HG03175 (cell line): ENCODE data around the gene CCDC89.
"Not testable (repeated sequence)": the region's sequence is repeated elsewhere in the genome, so short reads cannot be mapped to it uniquely, and the experiment has no call there.

ENCODE experiments used
- ATAC-seq: cut with Tn5 transposase; IDR thresholded peaks from one replicate; pipeline ENCODE4 v1.9.1; 2021; ENCODE audit warnings: mild to moderate bottlenecking, moderate library complexity; ENCODE audit not compliant: unreplicated experiment

CCDC89 gene

GRCh38 chr11:85694385-85694980, 8.5 kb upstream of the CCDC89 start:
- ATAC-seq = peak; percentile 65

- no peak for ATAC-seq
These were observed 723 bp downstream of the CCDC89 start for GRCh38 chr11:85685125-85685819.

- ATAC-seq = peak; percentile 76
These were observed 3.4 kb downstream of the CCDC89 start for GRCh38 chr11:85682330-85683305.

DNA sequence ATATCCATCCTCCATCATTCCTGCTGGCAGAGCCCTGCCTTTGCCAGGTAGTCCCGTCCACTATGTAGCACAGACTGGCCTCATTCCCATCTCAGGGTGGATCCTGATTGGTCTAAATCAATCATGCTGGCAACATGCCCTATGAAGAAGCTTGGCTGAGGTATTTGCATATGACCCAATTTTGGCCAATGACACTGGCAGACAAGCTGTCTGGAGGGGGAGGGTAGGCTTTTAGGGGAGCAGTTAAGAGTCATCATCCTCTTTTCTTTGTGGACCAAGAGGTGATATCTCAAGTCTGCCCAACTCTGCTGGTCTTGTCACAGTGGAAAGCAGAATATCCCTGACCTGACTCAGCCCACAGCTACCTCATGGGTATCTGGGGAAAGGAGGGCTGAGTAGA, 5.1 kb downstream of the CCDC89 start:
- ATAC-seq = no peak

DNA sequence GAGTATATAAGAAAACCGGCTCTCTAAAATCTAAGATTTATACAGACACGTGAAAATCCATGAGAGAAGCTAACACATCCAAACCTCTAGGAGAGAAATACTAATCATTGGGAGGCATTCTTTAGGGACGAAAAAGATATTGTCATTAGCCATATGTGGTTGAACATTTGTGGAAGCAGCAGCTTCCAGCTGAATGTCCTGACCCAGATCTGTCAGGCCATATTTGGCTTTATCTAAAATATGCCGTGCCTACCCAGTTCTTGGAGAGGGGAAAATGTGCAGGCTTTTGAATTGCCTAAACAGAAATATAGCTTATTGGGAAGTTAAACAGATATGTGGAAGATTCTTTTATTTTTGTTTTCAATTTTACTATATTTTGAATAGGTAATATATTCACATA, 6.4 kb downstream of the CCDC89 start:
- no peak for ATAC-seq

GRCh38 chr11:85673393-85673792, 12.6 kb downstream of the CCDC89 start:
- no peak for ATAC-seq

DNA sequence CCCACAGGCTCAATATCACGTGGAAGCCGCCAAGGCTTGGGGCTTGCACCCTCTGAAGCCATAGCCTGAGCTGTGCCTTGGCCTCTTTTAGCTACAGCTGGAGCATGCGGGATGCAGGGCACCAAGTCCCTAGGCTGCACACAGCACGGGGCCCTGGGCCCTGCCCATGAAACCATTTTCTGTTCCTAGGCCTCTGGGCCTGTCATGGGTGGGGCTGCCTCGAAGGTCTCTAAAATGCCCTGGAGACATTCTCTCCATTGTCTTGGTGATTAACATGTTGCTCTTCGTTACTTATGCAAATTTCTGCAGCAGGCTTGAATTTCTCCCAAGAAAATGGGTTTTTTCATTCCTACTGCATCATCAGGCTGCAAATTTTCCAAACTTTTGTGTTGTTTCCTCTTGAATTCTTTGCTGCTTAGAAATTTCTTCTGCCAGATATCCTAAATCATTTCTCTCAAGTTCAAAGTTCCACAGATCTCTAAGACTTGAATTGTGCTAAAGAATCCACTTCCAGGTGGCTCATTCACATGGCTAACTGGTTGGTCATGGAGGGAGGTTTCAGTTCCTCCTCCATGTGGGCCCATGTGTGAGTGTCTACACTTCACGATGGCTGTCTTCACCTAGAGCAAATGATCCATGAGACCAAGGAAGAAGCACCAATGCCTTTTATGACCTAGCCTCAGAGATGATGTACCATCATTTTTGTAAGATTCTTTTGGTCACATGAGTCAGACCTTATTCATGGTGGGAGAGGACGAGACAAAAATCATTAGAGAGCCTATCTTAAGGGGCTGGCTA, 13.7 kb downstream of the CCDC89 start:
- ATAC-seq = no peak

DNA sequence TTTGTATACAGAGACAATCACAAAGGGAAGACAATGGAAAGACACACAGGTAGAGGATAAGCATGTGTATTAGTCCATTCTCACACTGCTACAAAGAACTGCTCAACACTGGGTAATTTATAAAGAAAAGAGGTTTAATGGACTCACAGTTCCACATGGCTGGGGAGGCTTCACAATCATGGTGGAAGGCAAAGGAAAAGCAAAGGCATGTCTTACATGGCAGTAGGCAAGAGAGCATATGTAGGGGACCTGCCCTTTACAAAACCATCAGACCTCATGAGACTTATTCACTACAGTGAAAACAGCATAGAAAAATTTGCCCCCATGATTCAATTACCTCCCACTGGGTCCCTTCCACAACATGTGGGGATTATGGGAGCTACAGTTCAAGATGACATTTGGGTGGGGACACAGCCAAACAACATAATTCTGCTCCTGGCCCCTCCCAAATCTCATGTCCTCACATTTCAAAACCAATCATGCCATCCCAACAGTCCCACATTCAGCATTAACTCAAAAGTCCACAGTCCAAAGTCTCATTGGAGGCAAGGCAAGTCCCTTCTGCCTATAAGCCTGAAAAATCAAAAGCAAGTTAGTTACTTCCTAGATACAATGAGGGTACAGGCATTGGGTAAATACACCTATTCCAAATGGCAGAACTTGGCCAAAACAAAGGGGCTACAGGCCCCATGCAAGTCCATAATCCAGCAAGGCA, 14.9 kb downstream of the CCDC89 start:
- ATAC-seq = not testable (repeated sequence)

DNA sequence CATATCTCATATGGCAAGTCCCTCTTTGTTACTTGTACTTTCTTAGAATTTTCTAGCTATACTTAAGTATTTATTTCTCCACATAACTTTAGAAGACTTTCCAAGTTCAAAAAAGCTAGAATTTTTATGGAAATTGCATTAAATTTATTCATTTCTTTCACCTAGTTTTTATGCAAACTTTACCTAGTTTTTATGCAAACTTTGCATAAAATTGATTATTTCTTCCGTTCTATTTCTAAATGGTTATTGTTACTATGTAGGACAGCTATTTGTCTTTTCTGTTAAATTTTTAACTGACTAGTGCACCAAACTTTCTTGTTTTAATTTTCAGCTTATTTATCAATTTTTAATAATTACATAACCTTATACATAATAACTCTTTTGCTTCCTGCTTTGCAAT, 17.8 kb downstream of the CCDC89 start:
- no peak for ATAC-seq

DNA sequence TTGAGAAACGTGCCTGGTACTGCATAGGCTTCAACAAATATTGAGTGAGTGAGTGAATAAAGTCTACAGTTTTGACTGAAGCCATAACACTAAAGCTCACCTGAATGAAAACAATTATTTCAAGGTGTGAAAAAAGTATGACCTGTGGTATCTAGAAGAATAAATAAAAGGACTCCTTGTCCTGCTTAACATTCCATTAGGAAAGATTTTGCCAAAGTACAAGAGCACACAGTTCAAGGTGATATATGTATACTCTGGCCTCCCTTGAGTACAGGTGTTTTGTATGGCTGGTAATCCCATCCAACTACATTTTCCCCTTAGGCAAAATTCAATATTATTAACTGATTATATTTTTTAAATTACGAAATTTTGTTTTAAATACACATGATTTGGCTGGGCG, 19.3 kb downstream of the CCDC89 start:
- no peak for ATAC-seq

DNA sequence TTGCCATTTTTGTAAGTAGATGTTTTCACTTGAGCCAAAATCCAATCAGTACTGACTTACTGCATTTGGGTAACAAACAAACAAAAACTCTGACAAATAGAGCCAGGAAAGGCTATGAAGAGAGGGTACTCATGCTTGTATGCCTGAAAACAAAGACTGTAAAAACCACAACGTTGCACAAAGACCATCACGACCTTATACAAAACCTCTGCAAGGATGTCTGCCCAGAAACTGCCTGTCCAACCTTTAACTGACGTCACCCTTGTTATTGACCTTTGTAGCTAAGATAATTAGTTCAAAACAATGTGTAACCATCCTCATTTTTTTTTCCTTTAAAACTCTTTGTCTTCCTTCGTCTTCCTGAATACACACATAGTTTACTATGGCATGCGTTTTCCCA, 20.3 kb downstream of the CCDC89 start:
- ATAC-seq = no peak

- ATAC-seq = peak; percentile 88
These were observed 21.1 kb downstream of the CCDC89 start, which contains the start of gene CREBZF for GRCh38 chr11:85664615-85665481. CREBZF (minus strand) TSS chr11:85665129; CDS start chr11:85664875, 254 bp downstream.

DNA sequence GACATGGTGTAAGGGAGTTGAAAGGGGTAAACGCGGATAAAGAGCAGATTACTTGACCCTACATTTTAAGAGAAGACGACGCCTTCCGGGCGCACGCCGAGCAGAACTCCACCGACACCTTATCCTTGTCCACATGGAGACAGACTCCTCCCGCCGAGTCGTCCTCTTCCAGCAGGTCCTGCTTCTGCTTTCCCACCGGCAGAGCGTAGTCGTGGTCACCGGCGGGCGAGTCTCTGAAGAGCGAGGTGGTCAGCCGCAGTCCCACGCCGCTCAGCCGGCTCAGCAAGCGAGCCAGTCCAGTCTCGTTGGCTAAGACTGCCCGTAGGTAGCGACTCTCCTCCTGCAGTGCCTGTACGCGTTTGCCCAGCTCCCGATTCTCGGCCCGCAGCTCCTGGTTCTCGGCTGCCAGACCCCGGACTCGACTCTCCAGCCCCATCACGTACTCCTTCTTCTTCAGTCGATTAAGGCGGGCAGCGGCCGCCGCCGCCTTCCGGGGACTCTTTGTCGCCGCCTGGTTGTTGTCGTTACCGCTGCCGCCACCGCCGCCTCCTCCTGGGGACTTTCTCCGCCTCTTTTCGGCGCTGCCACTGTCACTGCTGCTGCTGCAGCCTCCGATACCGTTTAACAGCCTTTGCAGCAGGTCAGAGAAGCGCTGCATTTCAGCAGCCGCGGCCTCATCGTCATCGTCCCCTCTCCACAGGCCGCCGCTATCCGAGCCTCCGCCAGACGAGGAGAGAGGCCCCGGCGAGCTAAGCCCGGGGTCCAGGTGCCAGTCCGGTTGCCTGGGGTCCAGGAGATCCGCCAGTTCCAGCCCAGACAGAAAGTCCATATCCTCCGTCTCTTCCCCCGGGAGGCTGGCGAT, 22.0 kb downstream of the CCDC89 start:
- ATAC-seq = peak; percentile 74

- ATAC-seq = no peak
These were observed 22.8 kb downstream of the CCDC89 start for GRCh38 chr11:85663080-85663752.

DNA sequence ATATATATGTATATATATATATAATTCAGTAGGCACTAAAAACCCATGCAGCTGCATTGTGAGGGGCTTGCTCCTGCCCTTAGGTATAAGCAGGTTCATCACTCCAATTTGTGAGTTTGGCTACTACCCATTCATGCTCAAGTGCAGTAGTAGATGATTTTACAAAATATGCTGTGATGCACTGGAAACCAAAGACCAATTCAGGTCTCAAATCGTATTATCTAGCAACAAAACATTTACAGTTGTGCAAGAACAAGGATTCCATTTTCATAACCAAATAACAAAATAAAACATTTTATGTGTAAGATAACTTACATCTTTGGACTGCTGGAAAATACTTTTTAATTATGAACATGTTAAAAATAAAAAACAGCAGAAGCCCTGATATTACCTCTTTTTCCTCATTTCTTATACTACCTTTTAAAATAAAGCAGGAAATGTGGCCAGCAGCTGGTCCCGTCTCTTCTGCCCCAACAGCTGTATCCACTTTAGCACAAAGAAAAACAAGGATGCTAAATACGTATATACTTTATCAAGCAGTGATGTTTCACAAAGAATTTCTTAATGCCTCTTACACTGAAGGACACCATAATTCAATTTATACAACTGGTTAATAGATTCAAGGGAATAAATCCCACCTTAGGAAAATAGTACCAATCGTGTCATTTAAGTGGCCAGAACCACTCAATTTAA, 23.9 kb downstream of the CCDC89 start:
- no peak for ATAC-seq

GRCh38 chr11:85658180-85658579, 27.8 kb downstream of the CCDC89 start:
- ATAC-seq = no peak

DNA sequence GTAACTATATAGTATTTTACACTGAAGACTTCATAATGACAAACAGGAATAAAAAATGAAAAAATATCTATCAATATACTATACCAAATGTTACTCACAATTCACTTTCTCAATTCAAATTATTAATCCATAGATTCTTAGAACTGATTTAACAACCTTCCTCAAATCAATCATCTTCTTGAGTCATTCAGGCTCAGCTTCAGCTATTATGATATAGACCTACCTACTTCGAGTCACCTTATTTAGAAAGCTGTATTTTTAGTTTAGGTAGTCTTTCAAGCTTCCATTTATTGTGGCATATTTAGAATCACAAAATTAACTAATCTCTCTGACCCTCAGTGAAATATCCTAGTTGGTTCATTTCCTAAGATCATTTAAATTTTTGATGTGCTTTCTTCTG, 29.2 kb downstream of the CCDC89 start:
- ATAC-seq = no peak
